Measurements from ENCODE around the gene CRYGN.

- TF ChIP-seq CTCF (IDR thresholded peaks at IDR 0.05; ENCODE audit: low read length) (no peak), EZH2 (optimal IDR thresholded peaks at IDR 0.05; ENCODE audit: low read depth, low read length) (no peak)
Measured at GRCh38 chr7:151380199-151381097, 59.5 kb downstream of the CRYGN start.

Measured in MM.1S (cell line).